HepG2 (cell line): ENCODE measurements around the gene DMPK. TPM values are rescaled to one million over a fixed set of nuclear protein-coding genes. Genes with fewer than 3 reads are reported as not detected.

Experiments used
- AKNA ChIP-seq: sonication (generic); formaldehyde crosslinking; IDR thresholded peaks from 2 replicates; pipeline ENCODE4 v1.4.0; 2020; ENCODE audit warnings: missing genetic modification reagents, borderline replicate concordance
- HES4 ChIP-seq: sonication (generic); formaldehyde crosslinking; IDR thresholded peaks from 2 replicates; pipeline ENCODE4 v1.9.0; 2021; ENCODE audit warnings: mild to moderate bottlenecking, missing genetic modification reagents, borderline replicate concordance
- HNF4A ChIP-seq: sonication (generic); formaldehyde crosslinking; IDR thresholded peaks from 2 replicates; pipeline ENCODE4 v1.4.0; 2020; ENCODE audit warnings: missing genetic modification reagents
- PITX1 ChIP-seq: sonication (generic); formaldehyde crosslinking; IDR thresholded peaks from 2 replicates; pipeline ENCODE4 v1.5.1; 2020; ENCODE audit warnings: mild to moderate bottlenecking, missing genetic modification reagents
- ZBTB33 ChIP-seq: sonication (generic); formaldehyde crosslinking; IDR thresholded peaks from 2 replicates; pipeline ENCODE4 v1.4.0; 2020; ENCODE audit warnings: missing genetic modification reagents
- ZKSCAN5 ChIP-seq: sonication (generic); formaldehyde crosslinking; IDR thresholded peaks from 2 replicates; pipeline ENCODE4 v1.5.1; 2020; ENCODE audit warnings: mild to moderate bottlenecking, missing genetic modification reagents
- ZNF224 ChIP-seq: sonication (generic); formaldehyde crosslinking; IDR thresholded peaks from 2 replicates; pipeline ENCODE4 v1.5.0; 2020; ENCODE audit warnings: mild to moderate bottlenecking, missing genetic modification reagents
- ZNF274 ChIP-seq: sonication (generic); formaldehyde crosslinking; IDR thresholded peaks from 2 replicates; pipeline ENCODE4 v1.5.1; 2020; ENCODE audit warnings: mild to moderate bottlenecking, missing genetic modification reagents
- ZNF468 ChIP-seq: sonication (generic); formaldehyde crosslinking; IDR thresholded peaks from 2 replicates; pipeline ENCODE4 v1.8.0; 2022; ENCODE audit warnings: mild to moderate bottlenecking, moderate library complexity, missing genetic modification reagents
- ZNF691 ChIP-seq: sonication (generic); formaldehyde crosslinking; IDR thresholded peaks from 2 replicates; pipeline ENCODE4 v1.4.0; 2020; ENCODE audit warnings: missing genetic modification reagents, low read depth, mild to moderate bottlenecking, borderline replicate concordance
- polyA plus RNA-seq, 8 experiments: library from polyadenylated mRNA; depleted of rRNA in 3 of 8; stranded (reverse) in 7 of 8; unstranded in 1 of 8; fragments of >200 nt; fragmentation: Illumina TruSeq in 4 of 8; extraction: Trizol in 4 of 8; gene quantifications; 2 replicates each; pipeline versions ENCODE4 v1.2.1 to v1.2.3, GENCODE V29; 2011 to 2016; ENCODE audit warnings: low read depth in 4 of 8, missing spikeins in 1 of 8, mixed read lengths in 1 of 8; ENCODE audit not compliant: insufficient read depth in 1 of 8
- total RNA-seq, 5 experiments: library from RNA; depleted of rRNA; stranded (reverse); fragments of >200 nt; fragmentation: Illumina TruSeq; extraction: Trizol; gene quantifications; 2 replicates each; pipeline ENCODE4 v1.2.3, GENCODE V29; 2016; ENCODE audit warnings: low read depth in 1 of 5
- TF ChIP-seq, protein P1 (sequence below): sonication (generic); formaldehyde crosslinking; IDR thresholded peaks from 2 replicates; pipeline ENCODE4 v1.9.0; 2021; ENCODE audit warnings: missing genetic modification reagents, borderline replicate concordance
- TF ChIP-seq, protein P2 (sequence below): sonication (generic); formaldehyde crosslinking; IDR thresholded peaks from 2 replicates; pipeline ENCODE4 v1.5.0; 2020; ENCODE audit warnings: mild to moderate bottlenecking, missing genetic modification reagents, moderate library complexity
- TF ChIP-seq, protein P3 (sequence below): sonication (generic); formaldehyde crosslinking; IDR thresholded peaks from 2 replicates; pipeline ENCODE4 v1.5.0; 2020; ENCODE audit warnings: missing genetic modification reagents

The DMPK gene
- total and polyA plus RNA-seq, 2 of the 13 experiments (the other 11 are each of a cell fraction or from before 2014, with no cell fraction given) = 5.3 to 8.8 TPM

GRCh38 chr19:45767881-45768654, 14.2 kb downstream of the DMPK start (continued):
- TF ChIP-seq ZNF274 (CRISPR knock-in tag) (peak; percentile 40; the same call in 1 of the 2 replicates), ZBTB33 (CRISPR knock-in tag) (no peak), ZNF224 (CRISPR knock-in tag) (0 out of 2 replicates have a peak, but pooled peaks have one; percentile 79), HES4 (CRISPR knock-in tag) (peak; percentile 61; the same call in 1 of the 2 replicates), HNF4A (CRISPR knock-in tag) (0 out of 2 replicates have a peak, but pooled peaks have one; percentile 3), PITX1 (CRISPR knock-in tag) (peak; percentile 76), ZKSCAN5 (peak; percentile 60; the same call in 1 of the 2 replicates), ZNF468 (CRISPR knock-in tag) (peak; percentile 25; the same call in 1 of the 2 replicates), ZNF691 (CRISPR knock-in tag) (no peak), AKNA (CRISPR knock-in tag) (no peak)
- TF ChIP-seq, protein P1, sequence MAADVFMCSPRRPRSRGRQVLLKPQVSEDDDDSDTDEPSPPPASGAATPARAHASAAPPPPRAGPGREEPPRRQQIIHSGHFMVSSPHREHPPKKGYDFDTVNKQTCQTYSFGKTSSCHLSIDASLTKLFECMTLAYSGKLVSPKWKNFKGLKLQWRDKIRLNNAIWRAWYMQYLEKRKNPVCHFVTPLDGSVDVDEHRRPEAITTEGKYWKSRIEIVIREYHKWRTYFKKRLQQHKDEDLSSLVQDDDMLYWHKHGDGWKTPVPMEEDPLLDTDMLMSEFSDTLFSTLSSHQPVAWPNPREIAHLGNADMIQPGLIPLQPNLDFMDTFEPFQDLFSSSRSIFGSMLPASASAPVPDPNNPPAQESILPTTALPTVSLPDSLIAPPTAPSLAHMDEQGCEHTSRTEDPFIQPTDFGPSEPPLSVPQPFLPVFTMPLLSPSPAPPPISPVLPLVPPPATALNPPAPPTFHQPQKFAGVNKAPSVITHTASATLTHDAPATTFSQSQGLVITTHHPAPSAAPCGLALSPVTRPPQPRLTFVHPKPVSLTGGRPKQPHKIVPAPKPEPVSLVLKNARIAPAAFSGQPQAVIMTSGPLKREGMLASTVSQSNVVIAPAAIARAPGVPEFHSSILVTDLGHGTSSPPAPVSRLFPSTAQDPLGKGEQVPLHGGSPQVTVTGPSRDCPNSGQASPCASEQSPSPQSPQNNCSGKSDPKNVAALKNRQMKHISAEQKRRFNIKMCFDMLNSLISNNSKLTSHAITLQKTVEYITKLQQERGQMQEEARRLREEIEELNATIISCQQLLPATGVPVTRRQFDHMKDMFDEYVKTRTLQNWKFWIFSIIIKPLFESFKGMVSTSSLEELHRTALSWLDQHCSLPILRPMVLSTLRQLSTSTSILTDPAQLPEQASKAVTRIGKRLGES (CRISPR knock-in tag) = 0 out of 2 replicates have a peak, but pooled peaks have one; percentile 29
- TF ChIP-seq, protein P2, sequence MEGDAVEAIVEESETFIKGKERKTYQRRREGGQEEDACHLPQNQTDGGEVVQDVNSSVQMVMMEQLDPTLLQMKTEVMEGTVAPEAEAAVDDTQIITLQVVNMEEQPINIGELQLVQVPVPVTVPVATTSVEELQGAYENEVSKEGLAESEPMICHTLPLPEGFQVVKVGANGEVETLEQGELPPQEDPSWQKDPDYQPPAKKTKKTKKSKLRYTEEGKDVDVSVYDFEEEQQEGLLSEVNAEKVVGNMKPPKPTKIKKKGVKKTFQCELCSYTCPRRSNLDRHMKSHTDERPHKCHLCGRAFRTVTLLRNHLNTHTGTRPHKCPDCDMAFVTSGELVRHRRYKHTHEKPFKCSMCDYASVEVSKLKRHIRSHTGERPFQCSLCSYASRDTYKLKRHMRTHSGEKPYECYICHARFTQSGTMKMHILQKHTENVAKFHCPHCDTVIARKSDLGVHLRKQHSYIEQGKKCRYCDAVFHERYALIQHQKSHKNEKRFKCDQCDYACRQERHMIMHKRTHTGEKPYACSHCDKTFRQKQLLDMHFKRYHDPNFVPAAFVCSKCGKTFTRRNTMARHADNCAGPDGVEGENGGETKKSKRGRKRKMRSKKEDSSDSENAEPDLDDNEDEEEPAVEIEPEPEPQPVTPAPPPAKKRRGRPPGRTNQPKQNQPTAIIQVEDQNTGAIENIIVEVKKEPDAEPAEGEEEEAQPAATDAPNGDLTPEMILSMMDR (CRISPR knock-in tag) = 0 out of 2 replicates have a peak, but pooled peaks have one; percentile 14
- TF ChIP-seq, protein P3, sequence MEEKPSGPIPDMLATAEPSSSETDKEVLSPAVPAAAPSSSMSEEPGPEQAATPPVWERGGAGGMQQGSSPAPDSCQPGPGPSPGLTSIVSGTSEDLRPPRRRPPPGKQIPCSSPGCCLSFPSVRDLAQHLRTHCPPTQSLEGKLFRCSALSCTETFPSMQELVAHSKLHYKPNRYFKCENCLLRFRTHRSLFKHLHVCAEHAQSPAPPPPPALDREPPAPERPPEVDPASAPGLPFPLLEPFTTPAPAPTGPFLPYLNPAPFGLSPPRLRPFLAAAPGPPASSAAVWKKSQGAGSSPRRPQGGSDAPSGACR = no peak
